ENCODE measurements around the gene RAB11FIP2.

Gene RAB11FIP2

DNA sequence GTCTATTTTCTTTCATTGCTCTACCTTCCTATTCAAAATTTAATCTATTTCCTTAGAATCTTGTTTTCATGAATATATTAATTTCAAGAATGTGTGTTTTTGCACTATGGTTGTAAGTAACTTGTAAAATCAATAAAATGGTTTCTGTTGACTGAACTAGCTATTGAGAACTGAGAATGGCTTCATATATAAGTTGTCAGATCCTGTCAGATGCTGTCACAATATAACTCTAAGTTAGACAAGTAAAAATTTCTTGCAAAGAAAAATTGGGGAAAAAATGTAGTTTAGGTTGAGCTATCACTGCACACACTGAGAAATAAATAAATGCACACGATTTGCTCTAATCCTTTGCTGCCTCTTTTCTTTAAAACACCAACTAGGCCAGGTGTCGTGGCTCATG is 89.8 kb downstream of the RAB11FIP2 start:
- Histone ChIP-seq H3K36me3 (ENCODE audit: control insufficient read depth, low read length) (no peaks in the 10 kb centered on the region), H3K27me3 (ENCODE audit: control insufficient read depth, low read length) (no peaks in the 10 kb centered on the region), H4K20me1 (ENCODE audit: control insufficient read depth, insufficient read depth, low read depth, low read length) (no peaks in the 10 kb centered on the region), H3K9me3 (ENCODE audit: control insufficient read depth, insufficient read depth, low read length) (no peaks in the 10 kb centered on the region), H3K9me2 (replicated peaks; ENCODE audit: control insufficient read depth, low read length) (no peaks in the 10 kb centered on the region), H3K79me2 (ENCODE audit: control insufficient read depth, low read length) (no peaks in the 10 kb centered on the region), H3K4me2 (ENCODE audit: low read length) (no peak overlapping the region), H3F3A (ENCODE audit: control insufficient read depth, insufficient read depth) (no peaks in the 10 kb centered on the region), H3K4me3 (ENCODE audit: low read length) (no peak overlapping the region), H3K27ac (ENCODE audit: low read depth, low read length) (no peak overlapping the region), H3K4me1 (ENCODE audit: control insufficient read depth, low read length) (no peaks in the 10 kb centered on the region)
- TF ChIP-seq, protein P1, sequence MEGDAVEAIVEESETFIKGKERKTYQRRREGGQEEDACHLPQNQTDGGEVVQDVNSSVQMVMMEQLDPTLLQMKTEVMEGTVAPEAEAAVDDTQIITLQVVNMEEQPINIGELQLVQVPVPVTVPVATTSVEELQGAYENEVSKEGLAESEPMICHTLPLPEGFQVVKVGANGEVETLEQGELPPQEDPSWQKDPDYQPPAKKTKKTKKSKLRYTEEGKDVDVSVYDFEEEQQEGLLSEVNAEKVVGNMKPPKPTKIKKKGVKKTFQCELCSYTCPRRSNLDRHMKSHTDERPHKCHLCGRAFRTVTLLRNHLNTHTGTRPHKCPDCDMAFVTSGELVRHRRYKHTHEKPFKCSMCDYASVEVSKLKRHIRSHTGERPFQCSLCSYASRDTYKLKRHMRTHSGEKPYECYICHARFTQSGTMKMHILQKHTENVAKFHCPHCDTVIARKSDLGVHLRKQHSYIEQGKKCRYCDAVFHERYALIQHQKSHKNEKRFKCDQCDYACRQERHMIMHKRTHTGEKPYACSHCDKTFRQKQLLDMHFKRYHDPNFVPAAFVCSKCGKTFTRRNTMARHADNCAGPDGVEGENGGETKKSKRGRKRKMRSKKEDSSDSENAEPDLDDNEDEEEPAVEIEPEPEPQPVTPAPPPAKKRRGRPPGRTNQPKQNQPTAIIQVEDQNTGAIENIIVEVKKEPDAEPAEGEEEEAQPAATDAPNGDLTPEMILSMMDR (IDR thresholded peaks at IDR 0.05; ENCODE audit: low read depth, low read length, poor library complexity, severe bottlenecking): no peak
- TF ChIP-seq EZH2phosphoT487 (IDR thresholded peaks at IDR 0.05; ENCODE audit: borderline replicate concordance, low read length): no peak

DNA sequence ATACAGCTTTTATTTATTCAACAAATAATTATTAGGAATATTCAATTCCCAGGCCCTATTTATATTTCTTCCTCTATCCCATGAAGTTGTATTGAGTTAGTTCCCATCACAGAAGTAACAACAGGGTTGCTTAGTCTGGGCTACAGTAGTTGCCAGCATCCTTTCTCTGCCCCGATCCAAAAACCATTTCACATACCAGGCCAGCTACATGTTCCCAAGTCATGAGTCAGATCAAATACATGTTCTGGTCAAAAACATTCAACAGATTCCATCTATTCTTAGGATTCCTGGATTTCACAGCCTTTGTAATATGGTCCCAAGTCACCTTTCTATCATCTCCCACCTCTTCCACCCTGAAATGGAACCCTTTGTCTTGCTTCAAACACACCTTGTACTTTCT is 91.6 kb downstream of the RAB11FIP2 start:
- H3K9me2 ChIP-seq (replicated peaks; ENCODE audit: control insufficient read depth, low read length): no peaks in the 10 kb centered on the region
- H3F3A ChIP-seq (ENCODE audit: control insufficient read depth, insufficient read depth): no peaks in the 10 kb centered on the region
- no peak overlapping the region for H3K27ac ChIP-seq (ENCODE audit: low read depth, low read length)
- no peaks in the 10 kb centered on the region for H3K36me3 ChIP-seq (ENCODE audit: control insufficient read depth, low read length)
- no peaks in the 10 kb centered on the region for H3K27me3 ChIP-seq (ENCODE audit: control insufficient read depth, low read length)
- H3K4me3 ChIP-seq (ENCODE audit: low read length): no peak overlapping the region
- H3K4me2 ChIP-seq (ENCODE audit: low read length): no peak overlapping the region
- TF ChIP-seq, protein P1 (IDR thresholded peaks at IDR 0.05; ENCODE audit: low read depth, low read length, poor library complexity, severe bottlenecking): no peak
- TF ChIP-seq EZH2phosphoT487 (IDR thresholded peaks at IDR 0.05; ENCODE audit: borderline replicate concordance, low read length): no peak
- H3K4me1 ChIP-seq (ENCODE audit: control insufficient read depth, low read length): no peaks in the 10 kb centered on the region
- H3K9me3 ChIP-seq (ENCODE audit: control insufficient read depth, insufficient read depth, low read length): no peaks in the 10 kb centered on the region
- no peaks in the 10 kb centered on the region for H4K20me1 ChIP-seq (ENCODE audit: control insufficient read depth, insufficient read depth, low read depth, low read length)
- H3K79me2 ChIP-seq (ENCODE audit: control insufficient read depth, low read length): no peaks in the 10 kb centered on the region

Measured in DOHH2 (cell line).